HG02943 (cell line): ENCODE results near the gene RASGRF1.

Experiments used
- ATAC-seq: cut with Tn5 transposase; IDR thresholded peaks from one replicate; pipeline ENCODE4 v1.9.1; 2021; ENCODE audit warnings: mild to moderate bottlenecking, low read depth, moderate library complexity; ENCODE audit not compliant: unreplicated experiment

Gene RASGRF1

GRCh38 chr15:78917888-78918287, 172.7 kb downstream of the RASGRF1 start:
- ATAC-seq, result no peak

GRCh38 chr15:78916088-78916487, 174.5 kb downstream of the RASGRF1 start:
- no peak for ATAC-seq

GRCh38 chr15:78915341-78916087, 175.1 kb downstream of the RASGRF1 start:
- no peak for ATAC-seq

- no peak for ATAC-seq
Observed at GRCh38 chr15:78914027-78914764, 176.4 kb downstream of the RASGRF1 start.

GRCh38 chr15:78913012-78913411, 177.6 kb downstream of the RASGRF1 start:
- no peak for ATAC-seq

- ATAC-seq, result no peak
Observed at GRCh38 chr15:78912316-78912715, 178.3 kb downstream of the RASGRF1 start.

- no peak for ATAC-seq
Observed at GRCh38 chr15:78910271-78910670, 180.3 kb downstream of the RASGRF1 start.
